ENCODE measurements around the gene PRCC. TPM values are rescaled to one million over a fixed set of nuclear protein-coding genes. Genes with fewer than 3 reads are reported as not detected.

The PRCC gene
- total and polyA plus RNA-seq, 2 of the 13 experiments (the other 11 are each of a cell fraction or from before 2014, with no cell fraction given) = 24.2 to 40.5 TPM

- TF ChIP-seq ZNF138 (CRISPR knock-in tag; IDR thresholded peaks at IDR 0.05; ENCODE audit: low read depth) (peak; percentile 26; the same call in 1 of the 2 replicates), KDM2A (CRISPR knock-in tag; IDR thresholded peaks at IDR 0.05; ENCODE audit: borderline replicate concordance, low read depth) (peak; percentile 57), ZNF597 (CRISPR knock-in tag; IDR thresholded peaks at IDR 0.05) (peak; percentile 94; the same call in 1 of the 2 replicates), THAP9 (CRISPR knock-in tag; IDR thresholded peaks at IDR 0.05; ENCODE audit: borderline replicate concordance) (peak; percentile 88), MXD4 (CRISPR knock-in tag; IDR thresholded peaks at IDR 0.05) (no peak; the same call in 1 of the 2 replicates), ZBTB40 (IDR thresholded peaks at IDR 0.05) (no peak), ZBTB40 (CRISPR knock-in tag; IDR thresholded peaks at IDR 0.05) (peak; percentile 66), ZNF335 (CRISPR knock-in tag; IDR thresholded peaks at IDR 0.05) (peak; percentile 28; the same call in 1 of the 2 replicates), ZBTB38 (CRISPR knock-in tag; IDR thresholded peaks at IDR 0.05) (peak; percentile 58; the same call in 1 of the 2 replicates), KDM3A (CRISPR knock-in tag; IDR thresholded peaks at IDR 0.05; ENCODE audit: low read depth) (no peak; the same call in 1 of the 2 replicates), LBX2 (CRISPR knock-in tag; IDR thresholded peaks at IDR 0.05; ENCODE audit: borderline replicate concordance) (no peak), HOXD1 (CRISPR knock-in tag; IDR thresholded peaks at IDR 0.05) (0 out of 2 replicates have a peak, but pooled peaks have one; percentile 72), ELF3 (CRISPR knock-in tag; IDR thresholded peaks at IDR 0.05) (peak; percentile 58), NR3C1 (CRISPR knock-in tag; IDR thresholded peaks at IDR 0.05) (no peak)
Measured at GRCh38 chr1:156767101-156767878, at the start of gene PRCC (continued).
